Measurements from ENCODE around the gene DAGLB. TPM values are rescaled to one million over a fixed set of nuclear protein-coding genes. Genes with fewer than 3 reads are reported as not detected.
"Not testable (repeated sequence)": the region's sequence is repeated elsewhere in the genome, so short reads cannot be mapped to it uniquely, and the experiment has no call there.

Gene DAGLB
- total RNA-seq, 1 experiment from 2014 or later = 22.3 TPM

DNA sequence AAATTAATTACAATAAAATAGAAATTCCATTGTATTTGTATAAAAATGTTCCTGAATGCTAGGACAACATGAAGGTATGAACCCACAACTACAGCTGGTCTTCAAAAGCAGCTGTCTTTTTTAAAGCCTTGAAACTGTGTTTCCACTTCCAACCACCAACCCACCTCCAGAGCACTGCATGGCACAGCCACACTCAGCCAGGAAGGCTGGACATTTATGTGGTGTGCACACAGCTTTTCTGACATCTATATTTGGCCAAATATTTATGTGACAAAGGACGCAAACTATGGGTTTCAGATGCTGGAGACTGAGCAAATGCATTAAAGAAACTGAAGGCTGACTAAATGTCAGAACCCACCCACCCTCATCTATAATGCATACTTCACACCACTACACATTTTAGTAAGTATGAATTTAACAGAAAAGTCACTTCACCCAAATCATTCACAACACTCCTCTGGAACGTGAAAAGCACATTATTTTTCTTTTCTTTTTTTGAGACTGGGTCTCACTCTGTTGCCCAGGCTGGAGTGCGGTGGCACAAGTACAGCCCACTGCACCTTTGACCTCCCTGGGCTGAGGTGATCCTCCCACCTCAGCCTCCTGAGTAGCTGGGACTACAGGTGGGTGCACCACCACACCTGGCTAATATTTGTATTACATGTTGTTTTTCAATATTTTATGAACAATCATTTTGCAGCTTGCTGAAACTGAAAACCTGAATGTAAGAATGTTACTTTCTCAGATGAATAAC, 27.9 kb upstream of the DAGLB start:
- H3K4me3 ChIP-seq (ENCODE audit: low read depth in 2 of 2, low read length in 2 of 2) = no peak overlapping the region
- intact Hi-C loops (cut with micrococcal nuclease; ENCODE audit: unreplicated experiment) = no loop called here
- BruUV-seq (replicated peaks) = no TSS peak
- no peaks in the 10 kb centered on the region for H3K9me3 ChIP-seq (ENCODE audit: control insufficient read depth, insufficient read depth, low read depth, low read length)
- peaks cover 12% of the 10 kb centered on the region for H3K36me3 ChIP-seq (ENCODE audit: control insufficient read depth, insufficient read depth, low read length)
- in situ Hi-C loops (cut with HindIII; ENCODE audit: low pct_unique_long_range_greater_than_20kb, low sequenced_read_pairs) = no loop called here
- no peaks in the 10 kb centered on the region for H3K27me3 ChIP-seq (ENCODE audit: control insufficient read depth, insufficient read depth, low read length)
- no peak overlapping the region for H3K27ac ChIP-seq (ENCODE audit: low read length)
- ChIA-PET CTCF (no interaction called here), POLR2A (no interaction called here)
- peaks cover 3% of the 10 kb centered on the region for H3K4me1 ChIP-seq (ENCODE audit: control insufficient read depth, insufficient read depth, low read length)
- DNase-seq (ENCODE audit: low read depth, low spot score) (no peak), ATAC-seq (no peak)
- TF ChIP-seq, protein P1, sequence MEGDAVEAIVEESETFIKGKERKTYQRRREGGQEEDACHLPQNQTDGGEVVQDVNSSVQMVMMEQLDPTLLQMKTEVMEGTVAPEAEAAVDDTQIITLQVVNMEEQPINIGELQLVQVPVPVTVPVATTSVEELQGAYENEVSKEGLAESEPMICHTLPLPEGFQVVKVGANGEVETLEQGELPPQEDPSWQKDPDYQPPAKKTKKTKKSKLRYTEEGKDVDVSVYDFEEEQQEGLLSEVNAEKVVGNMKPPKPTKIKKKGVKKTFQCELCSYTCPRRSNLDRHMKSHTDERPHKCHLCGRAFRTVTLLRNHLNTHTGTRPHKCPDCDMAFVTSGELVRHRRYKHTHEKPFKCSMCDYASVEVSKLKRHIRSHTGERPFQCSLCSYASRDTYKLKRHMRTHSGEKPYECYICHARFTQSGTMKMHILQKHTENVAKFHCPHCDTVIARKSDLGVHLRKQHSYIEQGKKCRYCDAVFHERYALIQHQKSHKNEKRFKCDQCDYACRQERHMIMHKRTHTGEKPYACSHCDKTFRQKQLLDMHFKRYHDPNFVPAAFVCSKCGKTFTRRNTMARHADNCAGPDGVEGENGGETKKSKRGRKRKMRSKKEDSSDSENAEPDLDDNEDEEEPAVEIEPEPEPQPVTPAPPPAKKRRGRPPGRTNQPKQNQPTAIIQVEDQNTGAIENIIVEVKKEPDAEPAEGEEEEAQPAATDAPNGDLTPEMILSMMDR (IDR thresholded peaks at IDR 0.05) = no peak
- TF ChIP-seq TCF7L2 (IDR thresholded peaks at IDR 0.05; ENCODE audit: low read depth, low read length) (no peak), SIN3A (IDR thresholded peaks at IDR 0.05; ENCODE audit: borderline replicate concordance, insufficient read depth, low read depth, low read length) (no peak), POLR2AphosphoS5 (IDR thresholded peaks at IDR 0.05; ENCODE audit: low read depth, low read length) (no peak)
- TF ChIP-seq, protein P2, sequence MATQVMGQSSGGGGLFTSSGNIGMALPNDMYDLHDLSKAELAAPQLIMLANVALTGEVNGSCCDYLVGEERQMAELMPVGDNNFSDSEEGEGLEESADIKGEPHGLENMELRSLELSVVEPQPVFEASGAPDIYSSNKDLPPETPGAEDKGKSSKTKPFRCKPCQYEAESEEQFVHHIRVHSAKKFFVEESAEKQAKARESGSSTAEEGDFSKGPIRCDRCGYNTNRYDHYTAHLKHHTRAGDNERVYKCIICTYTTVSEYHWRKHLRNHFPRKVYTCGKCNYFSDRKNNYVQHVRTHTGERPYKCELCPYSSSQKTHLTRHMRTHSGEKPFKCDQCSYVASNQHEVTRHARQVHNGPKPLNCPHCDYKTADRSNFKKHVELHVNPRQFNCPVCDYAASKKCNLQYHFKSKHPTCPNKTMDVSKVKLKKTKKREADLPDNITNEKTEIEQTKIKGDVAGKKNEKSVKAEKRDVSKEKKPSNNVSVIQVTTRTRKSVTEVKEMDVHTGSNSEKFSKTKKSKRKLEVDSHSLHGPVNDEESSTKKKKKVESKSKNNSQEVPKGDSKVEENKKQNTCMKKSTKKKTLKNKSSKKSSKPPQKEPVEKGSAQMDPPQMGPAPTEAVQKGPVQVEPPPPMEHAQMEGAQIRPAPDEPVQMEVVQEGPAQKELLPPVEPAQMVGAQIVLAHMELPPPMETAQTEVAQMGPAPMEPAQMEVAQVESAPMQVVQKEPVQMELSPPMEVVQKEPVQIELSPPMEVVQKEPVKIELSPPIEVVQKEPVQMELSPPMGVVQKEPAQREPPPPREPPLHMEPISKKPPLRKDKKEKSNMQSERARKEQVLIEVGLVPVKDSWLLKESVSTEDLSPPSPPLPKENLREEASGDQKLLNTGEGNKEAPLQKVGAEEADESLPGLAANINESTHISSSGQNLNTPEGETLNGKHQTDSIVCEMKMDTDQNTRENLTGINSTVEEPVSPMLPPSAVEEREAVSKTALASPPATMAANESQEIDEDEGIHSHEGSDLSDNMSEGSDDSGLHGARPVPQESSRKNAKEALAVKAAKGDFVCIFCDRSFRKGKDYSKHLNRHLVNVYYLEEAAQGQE (IDR thresholded peaks at IDR 0.05; ENCODE audit: insufficient read depth in 1 of 2, low read depth in 2 of 2, low read length in 1 of 2) = no peak

DNA sequence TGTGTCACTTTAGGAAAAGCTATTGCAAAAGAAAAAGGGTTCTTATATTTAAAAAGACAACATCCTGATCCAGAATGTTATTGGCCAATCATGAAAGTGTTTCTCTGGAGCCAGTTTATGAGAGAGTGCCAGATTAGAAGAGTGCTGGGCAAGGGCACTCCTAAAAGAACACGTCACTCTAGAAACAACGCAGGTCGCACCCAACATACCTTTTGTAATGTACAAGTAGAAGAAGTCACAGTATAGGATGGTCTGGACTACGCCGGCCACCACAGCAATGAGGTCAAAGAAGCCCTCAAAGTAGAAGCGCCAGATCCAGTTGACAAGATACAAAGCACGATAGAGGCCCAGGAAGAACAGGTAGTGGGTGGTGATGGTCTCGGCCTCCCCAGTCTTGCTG, 18.1 kb upstream of the DAGLB start:
- CTCF ChIA-PET = no interaction called here
- Histone ChIP-seq H3K4me3 (ENCODE audit: low read depth in 2 of 2, low read length in 2 of 2) (no peak overlapping the region), H3K27ac (ENCODE audit: low read length) (no peak overlapping the region), H3K36me3 (ENCODE audit: control insufficient read depth, insufficient read depth, low read length) (peaks cover 30% of the 10 kb centered on the region), H3K4me1 (ENCODE audit: control insufficient read depth, insufficient read depth, low read length) (no peaks in the 10 kb centered on the region), H3K9me3 (ENCODE audit: control insufficient read depth, insufficient read depth, low read depth, low read length) (0 out of 2 replicates have a peak, but pooled peaks cover 6% of the 10 kb centered on the region), H3K27me3 (ENCODE audit: control insufficient read depth, insufficient read depth, low read length) (no peaks in the 10 kb centered on the region)
- intact Hi-C loops (cut with micrococcal nuclease; ENCODE audit: unreplicated experiment) (no loop called here), in situ Hi-C loops (cut with HindIII; ENCODE audit: low pct_unique_long_range_greater_than_20kb, low sequenced_read_pairs) (no loop called here)
- TF ChIP-seq, protein P2 (IDR thresholded peaks at IDR 0.05; ENCODE audit: insufficient read depth in 1 of 2, low read depth in 2 of 2, low read length in 1 of 2) = no peak
- no peak; the same call in 1 of the 2 replicates for TF ChIP-seq POLR2AphosphoS5 (IDR thresholded peaks at IDR 0.05; ENCODE audit: low read depth, low read length)
- TF ChIP-seq SIN3A (IDR thresholded peaks at IDR 0.05; ENCODE audit: borderline replicate concordance, insufficient read depth, low read depth, low read length) = no peak
- TF ChIP-seq TCF7L2 (IDR thresholded peaks at IDR 0.05; ENCODE audit: low read depth, low read length) = no peak
- TF ChIP-seq, protein P1 (IDR thresholded peaks at IDR 0.05) = no peak
- BruUV-seq (replicated peaks) = no TSS peak
- no peak for ATAC-seq
- POLR2A ChIA-PET = interaction anchor here (0.6 kb wide), 1 partner anchor 11 kb away, joined by 14 read pairs; no protein-coding TSS in a partner anchor
- DNase-seq (ENCODE audit: low read depth, low spot score) = no peak

DNA sequence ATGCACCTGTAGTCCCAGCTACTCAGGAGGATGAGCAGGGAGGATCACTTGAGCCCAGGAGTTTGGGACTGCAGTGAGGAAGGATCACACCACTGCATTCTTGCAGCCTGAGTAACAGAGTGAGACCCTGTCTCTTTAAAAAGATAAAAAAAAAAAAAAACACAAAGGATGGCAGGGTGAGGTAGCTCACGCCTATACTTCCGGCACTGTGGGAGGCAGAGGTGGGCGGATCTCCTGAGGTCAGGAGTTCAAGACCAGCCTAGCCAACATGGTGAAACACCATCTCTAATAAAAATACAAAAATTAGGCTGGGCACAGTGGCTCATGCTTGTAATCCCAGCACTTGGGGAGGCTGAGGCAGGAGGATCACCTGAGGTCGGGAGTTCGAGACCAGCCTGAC, 15.9 kb upstream of the DAGLB start:
- H3K4me1 ChIP-seq (ENCODE audit: control insufficient read depth, insufficient read depth, low read length); intact Hi-C loops (cut with micrococcal nuclease; ENCODE audit: unreplicated experiment); H3K27me3 ChIP-seq (ENCODE audit: control insufficient read depth, insufficient read depth, low read length); DNase-seq (ENCODE audit: low read depth, low spot score); ATAC-seq; BruUV-seq (replicated peaks); H3K4me3 ChIP-seq (ENCODE audit: low read depth in 2 of 2, low read length in 2 of 2); H3K27ac ChIP-seq (ENCODE audit: low read length); H3K9me3 ChIP-seq (ENCODE audit: control insufficient read depth, insufficient read depth, low read depth, low read length); in situ Hi-C loops (cut with HindIII; ENCODE audit: low pct_unique_long_range_greater_than_20kb, low sequenced_read_pairs): not testable (repeated sequence)
- ChIA-PET POLR2A (interaction anchor here (0.6 kb wide), 1 partner anchor 69 kb away, joined by 8 read pairs; no protein-coding TSS in a partner anchor), CTCF (interaction anchor here (0.6 kb wide), 1 partner anchor 103 kb away, joined by 7 read pairs; no protein-coding TSS in a partner anchor)
- peaks cover 30% of the 10 kb centered on the region for H3K36me3 ChIP-seq (ENCODE audit: control insufficient read depth, insufficient read depth, low read length)

Data from Panc1 (cell line).